HepG2 (cell line): ENCODE data around the gene SREBF1. TPM values are rescaled to one million over a fixed set of nuclear protein-coding genes. Genes with fewer than 3 reads are reported as not detected.

ENCODE experiments used
- BHLHE40 ChIP-seq: IDR thresholded peaks from 2 replicates; pipeline ENCODE4 v1.6.1; 2011; ENCODE audit warnings: low read length, improper control_type of control experiment
- EED ChIP-seq: sonication (generic); formaldehyde crosslinking; IDR thresholded peaks from 2 replicates; pipeline ENCODE4 v1.5.0; 2020; ENCODE audit warnings: mild to moderate bottlenecking, missing genetic modification reagents
- ELF3 ChIP-seq: IDR thresholded peaks from 2 replicates; pipeline ENCODE4 v1.6.1; 2016; ENCODE audit warnings: missing genetic modification reagents, missing compliant biosample characterization
- KLF11 ChIP-seq: IDR thresholded peaks from 2 replicates; pipeline ENCODE4 v1.6.1; 2016; ENCODE audit warnings: missing compliant biosample characterization
- NFKBIZ ChIP-seq: IDR thresholded peaks from 2 replicates; pipeline ENCODE4 v1.6.1; 2018; ENCODE audit warnings: missing genetic modification reagents, missing compliant biosample characterization
- PRMT3 ChIP-seq: sonication (generic); formaldehyde crosslinking; IDR thresholded peaks from 2 replicates; pipeline ENCODE4 v1.8.1; 2022; ENCODE audit warnings: low read depth, mild to moderate bottlenecking, moderate library complexity, missing genetic modification reagents, borderline replicate concordance
- RAD51 ChIP-seq: fragments of 450-650 bp; IDR thresholded peaks from 2 replicates; pipeline ENCODE4 v1.6.1; 2016; ENCODE audit warnings: borderline replicate concordance
- RARA ChIP-seq: IDR thresholded peaks from 2 replicates; pipeline ENCODE4 v1.6.1; 2016; ENCODE audit warnings: missing genetic modification reagents, missing compliant biosample characterization
- SALL1 ChIP-seq: sonication (generic); formaldehyde crosslinking; IDR thresholded peaks from 2 replicates; pipeline ENCODE4 v1.8.0; 2022; ENCODE audit warnings: mild to moderate bottlenecking, missing genetic modification reagents
- SNAPC2 ChIP-seq: sonication (generic); formaldehyde crosslinking; IDR thresholded peaks from 2 replicates; pipeline ENCODE4 v1.8.1; 2022; ENCODE audit warnings: mild to moderate bottlenecking, missing genetic modification reagents
- SP140L ChIP-seq: sonication (generic); formaldehyde crosslinking; IDR thresholded peaks from 2 replicates; pipeline ENCODE4 v1.4.0; 2020; ENCODE audit warnings: missing genetic modification reagents, borderline replicate concordance
- THAP11 ChIP-seq: IDR thresholded peaks from 2 replicates; pipeline ENCODE4 v1.6.1; 2016; ENCODE audit warnings: missing biosample characterization, missing genetic modification reagents
- ZFP62 ChIP-seq: sonication (generic); formaldehyde crosslinking; IDR thresholded peaks from 2 replicates; pipeline ENCODE4 v1.4.0; 2020; ENCODE audit warnings: missing genetic modification reagents
- ZNF205 ChIP-seq: IDR thresholded peaks from 2 replicates; pipeline ENCODE4 v1.6.1; 2018; ENCODE audit warnings: missing biosample characterization, missing genetic modification reagents
- ZNF207 ChIP-seq: fragments of 450-650 bp; IDR thresholded peaks from 2 replicates; pipeline ENCODE4 v1.6.1; 2016; ENCODE audit warnings: antibody characterized with exemption, borderline replicate concordance
- ZNF510 ChIP-seq: sonication (generic); formaldehyde crosslinking; IDR thresholded peaks from 2 replicates; pipeline ENCODE4 v1.4.0; 2020; ENCODE audit warnings: low read depth, mild to moderate bottlenecking, missing genetic modification reagents
- ZNF749 ChIP-seq: sonication (generic); formaldehyde crosslinking; IDR thresholded peaks from 2 replicates; pipeline ENCODE4 v1.8.0; 2022; ENCODE audit warnings: mild to moderate bottlenecking, missing genetic modification reagents, moderate library complexity, borderline replicate concordance
- ZNF790 ChIP-seq: sonication (generic); formaldehyde crosslinking; IDR thresholded peaks from 2 replicates; pipeline ENCODE4 v1.8.0; 2022; ENCODE audit warnings: missing genetic modification reagents, mild to moderate bottlenecking, borderline replicate concordance
- ZNF879 ChIP-seq: sonication (generic); formaldehyde crosslinking; IDR thresholded peaks from 2 replicates; pipeline ENCODE4 v1.8.1; 2023; ENCODE audit warnings: missing genetic modification reagents
- polyA plus RNA-seq, 8 experiments: library from polyadenylated mRNA; depleted of rRNA in 3 of 8; stranded (reverse) in 7 of 8; unstranded in 1 of 8; fragments of >200 nt; fragmentation: Illumina TruSeq in 4 of 8; extraction: Trizol in 4 of 8; gene quantifications; 2 replicates each; pipeline versions ENCODE4 v1.2.1 to v1.2.3, GENCODE V29; 2011 to 2016; ENCODE audit warnings: low read depth in 4 of 8, missing spikeins in 1 of 8, mixed read lengths in 1 of 8; ENCODE audit not compliant: insufficient read depth in 1 of 8
- total RNA-seq, 5 experiments: library from RNA; depleted of rRNA; stranded (reverse); fragments of >200 nt; fragmentation: Illumina TruSeq; extraction: Trizol; gene quantifications; 2 replicates each; pipeline ENCODE4 v1.2.3, GENCODE V29; 2016; ENCODE audit warnings: low read depth in 1 of 5
- TF ChIP-seq, protein P1 (sequence below): sonication (generic); formaldehyde crosslinking; conservative IDR thresholded peaks from 2 replicates; pipeline ENCODE4 v1.4.0; 2020; ENCODE audit warnings: missing genetic modification reagents
- TF ChIP-seq, protein P2 (sequence below): sonication (generic); formaldehyde crosslinking; IDR thresholded peaks from 2 replicates; pipeline ENCODE4 v1.5.1; 2020; ENCODE audit warnings: mild to moderate bottlenecking, moderate library complexity, missing genetic modification reagents
- TF ChIP-seq, protein P3 (sequence below): sonication (generic); formaldehyde crosslinking; conservative IDR thresholded peaks from 2 replicates; pipeline ENCODE4 v1.5.0; 2020; ENCODE audit warnings: missing genetic modification reagents
- TF ChIP-seq, protein P4 (sequence below): sonication (generic); formaldehyde crosslinking; IDR thresholded peaks from 2 replicates; pipeline ENCODE4 v1.4.0; 2020; ENCODE audit warnings: missing genetic modification reagents, borderline replicate concordance

The SREBF1 gene
- total and polyA plus RNA-seq, 2 of the 13 experiments (the other 11 are each of a cell fraction or from before 2014, with no cell fraction given): 34.3 to 38.0 TPM

DNA sequence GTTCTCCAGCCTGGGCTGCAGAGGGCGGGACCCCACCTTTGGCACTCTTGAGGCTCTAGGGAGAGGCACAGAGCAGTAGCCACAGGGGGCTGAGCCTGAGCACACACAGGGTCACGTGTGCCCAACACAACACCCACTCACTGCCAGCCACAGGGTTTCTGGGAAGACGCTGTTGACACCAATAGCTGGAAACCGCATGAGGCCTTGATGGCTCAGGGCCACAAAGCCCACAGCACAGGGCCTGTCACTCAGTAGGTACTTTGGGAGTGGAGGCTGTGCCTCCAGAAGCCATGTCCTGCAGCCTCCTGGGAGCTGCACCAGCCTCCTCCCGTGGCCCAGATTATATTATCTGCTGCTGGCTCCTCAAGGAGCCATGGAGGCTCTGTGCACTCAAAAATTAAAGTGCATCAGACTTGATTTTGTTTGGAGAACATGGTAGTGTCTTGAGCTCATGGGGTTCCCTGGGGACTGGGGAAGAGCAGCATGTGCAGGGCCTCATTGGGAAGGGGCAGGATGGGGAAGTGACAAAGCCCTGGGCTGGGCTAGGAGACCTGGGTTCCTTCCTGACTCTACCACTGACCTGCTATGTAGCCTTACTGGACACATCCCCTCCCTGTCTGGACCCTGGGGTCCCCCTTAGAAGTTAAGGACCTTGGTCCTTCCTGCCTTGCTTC is 12.5 kb upstream of the SREBF1 start (continued):
- TF ChIP-seq, protein P1, sequence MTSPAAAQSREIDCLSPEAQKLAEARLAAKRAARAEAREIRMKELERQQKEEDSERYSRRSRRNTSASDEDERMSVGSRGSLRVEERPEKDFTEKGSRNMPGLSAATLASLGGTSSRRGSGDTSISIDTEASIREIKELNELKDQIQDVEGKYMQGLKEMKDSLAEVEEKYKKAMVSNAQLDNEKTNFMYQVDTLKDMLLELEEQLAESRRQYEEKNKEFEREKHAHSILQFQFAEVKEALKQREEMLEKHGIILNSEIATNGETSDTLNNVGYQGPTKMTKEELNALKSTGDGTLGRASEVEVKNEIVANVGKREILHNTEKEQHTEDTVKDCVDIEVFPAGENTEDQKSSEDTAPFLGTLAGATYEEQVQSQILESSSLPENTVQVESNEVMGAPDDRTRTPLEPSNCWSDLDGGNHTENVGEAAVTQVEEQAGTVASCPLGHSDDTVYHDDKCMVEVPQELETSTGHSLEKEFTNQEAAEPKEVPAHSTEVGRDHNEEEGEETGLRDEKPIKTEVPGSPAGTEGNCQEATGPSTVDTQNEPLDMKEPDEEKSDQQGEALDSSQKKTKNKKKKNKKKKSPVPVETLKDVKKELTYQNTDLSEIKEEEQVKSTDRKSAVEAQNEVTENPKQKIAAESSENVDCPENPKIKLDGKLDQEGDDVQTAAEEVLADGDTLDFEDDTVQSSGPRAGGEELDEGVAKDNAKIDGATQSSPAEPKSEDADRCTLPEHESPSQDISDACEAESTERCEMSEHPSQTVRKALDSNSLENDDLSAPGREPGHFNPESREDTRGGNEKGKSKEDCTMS (CRISPR knock-in tag): no peak
- TF ChIP-seq SALL1 (CRISPR knock-in tag): peak; percentile 54
- no peak for TF ChIP-seq EED (CRISPR knock-in tag)
- no peak for TF ChIP-seq ZNF879 (CRISPR knock-in tag)
- no peak for TF ChIP-seq KLF11 (CRISPR knock-in tag)
- 0 out of 2 replicates have a peak, but pooled peaks have one; percentile 68 for TF ChIP-seq NFKBIZ (CRISPR knock-in tag)
- TF ChIP-seq RARA (CRISPR knock-in tag): peak; percentile 21; the same call in 1 of the 2 replicates
- TF ChIP-seq, protein P2, sequence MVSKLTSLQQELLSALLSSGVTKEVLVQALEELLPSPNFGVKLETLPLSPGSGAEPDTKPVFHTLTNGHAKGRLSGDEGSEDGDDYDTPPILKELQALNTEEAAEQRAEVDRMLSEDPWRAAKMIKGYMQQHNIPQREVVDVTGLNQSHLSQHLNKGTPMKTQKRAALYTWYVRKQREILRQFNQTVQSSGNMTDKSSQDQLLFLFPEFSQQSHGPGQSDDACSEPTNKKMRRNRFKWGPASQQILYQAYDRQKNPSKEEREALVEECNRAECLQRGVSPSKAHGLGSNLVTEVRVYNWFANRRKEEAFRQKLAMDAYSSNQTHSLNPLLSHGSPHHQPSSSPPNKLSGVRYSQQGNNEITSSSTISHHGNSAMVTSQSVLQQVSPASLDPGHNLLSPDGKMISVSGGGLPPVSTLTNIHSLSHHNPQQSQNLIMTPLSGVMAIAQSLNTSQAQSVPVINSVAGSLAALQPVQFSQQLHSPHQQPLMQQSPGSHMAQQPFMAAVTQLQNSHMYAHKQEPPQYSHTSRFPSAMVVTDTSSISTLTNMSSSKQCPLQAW (CRISPR knock-in tag): no peak
- TF ChIP-seq, protein P3, sequence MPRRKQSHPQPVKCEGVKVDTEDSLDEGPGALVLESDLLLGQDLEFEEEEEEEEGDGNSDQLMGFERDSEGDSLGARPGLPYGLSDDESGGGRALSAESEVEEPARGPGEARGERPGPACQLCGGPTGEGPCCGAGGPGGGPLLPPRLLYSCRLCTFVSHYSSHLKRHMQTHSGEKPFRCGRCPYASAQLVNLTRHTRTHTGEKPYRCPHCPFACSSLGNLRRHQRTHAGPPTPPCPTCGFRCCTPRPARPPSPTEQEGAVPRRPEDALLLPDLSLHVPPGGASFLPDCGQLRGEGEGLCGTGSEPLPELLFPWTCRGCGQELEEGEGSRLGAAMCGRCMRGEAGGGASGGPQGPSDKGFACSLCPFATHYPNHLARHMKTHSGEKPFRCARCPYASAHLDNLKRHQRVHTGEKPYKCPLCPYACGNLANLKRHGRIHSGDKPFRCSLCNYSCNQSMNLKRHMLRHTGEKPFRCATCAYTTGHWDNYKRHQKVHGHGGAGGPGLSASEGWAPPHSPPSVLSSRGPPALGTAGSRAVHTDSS (CRISPR knock-in tag): no peak
- no peak for TF ChIP-seq ZNF207
- TF ChIP-seq SNAPC2 (CRISPR knock-in tag): no peak
- no peak for TF ChIP-seq ZFP62
- 0 out of 2 replicates have a peak, but pooled peaks have one; percentile 17 for TF ChIP-seq THAP11
- TF ChIP-seq, protein P4, sequence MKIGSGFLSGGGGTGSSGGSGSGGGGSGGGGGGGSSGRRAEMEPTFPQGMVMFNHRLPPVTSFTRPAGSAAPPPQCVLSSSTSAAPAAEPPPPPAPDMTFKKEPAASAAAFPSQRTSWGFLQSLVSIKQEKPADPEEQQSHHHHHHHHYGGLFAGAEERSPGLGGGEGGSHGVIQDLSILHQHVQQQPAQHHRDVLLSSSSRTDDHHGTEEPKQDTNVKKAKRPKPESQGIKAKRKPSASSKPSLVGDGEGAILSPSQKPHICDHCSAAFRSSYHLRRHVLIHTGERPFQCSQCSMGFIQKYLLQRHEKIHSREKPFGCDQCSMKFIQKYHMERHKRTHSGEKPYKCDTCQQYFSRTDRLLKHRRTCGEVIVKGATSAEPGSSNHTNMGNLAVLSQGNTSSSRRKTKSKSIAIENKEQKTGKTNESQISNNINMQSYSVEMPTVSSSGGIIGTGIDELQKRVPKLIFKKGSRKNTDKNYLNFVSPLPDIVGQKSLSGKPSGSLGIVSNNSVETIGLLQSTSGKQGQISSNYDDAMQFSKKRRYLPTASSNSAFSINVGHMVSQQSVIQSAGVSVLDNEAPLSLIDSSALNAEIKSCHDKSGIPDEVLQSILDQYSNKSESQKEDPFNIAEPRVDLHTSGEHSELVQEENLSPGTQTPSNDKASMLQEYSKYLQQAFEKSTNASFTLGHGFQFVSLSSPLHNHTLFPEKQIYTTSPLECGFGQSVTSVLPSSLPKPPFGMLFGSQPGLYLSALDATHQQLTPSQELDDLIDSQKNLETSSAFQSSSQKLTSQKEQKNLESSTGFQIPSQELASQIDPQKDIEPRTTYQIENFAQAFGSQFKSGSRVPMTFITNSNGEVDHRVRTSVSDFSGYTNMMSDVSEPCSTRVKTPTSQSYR: peak; percentile 57; the same call in 1 of the 2 replicates
- no peak for TF ChIP-seq ZNF510 (CRISPR knock-in tag)
- TF ChIP-seq PRMT3: no peak
- TF ChIP-seq BHLHE40: peak; percentile 73
- no peak for TF ChIP-seq ZNF790
- no peak for TF ChIP-seq ZNF205 (CRISPR knock-in tag)
- no peak for TF ChIP-seq ZNF749 (CRISPR knock-in tag)
- TF ChIP-seq ELF3 (CRISPR knock-in tag): 0 out of 2 replicates have a peak, but pooled peaks have one; percentile 14
- peak; percentile 55; the same call in 1 of the 2 replicates for TF ChIP-seq RAD51
- no peak for TF ChIP-seq SP140L (CRISPR knock-in tag)
